Astrocyte of the cerebellum (primary cell): ENCODE results near the gene SOD1.

Experiments used
- DNase-seq: peaks from one replicate; pipeline ENCODE4 v3.0.0-alpha.2; 2011; ENCODE audit warnings: low read depth
- H3K4me3 ChIP-seq: 2 replicates; pipeline ENCODE4 v1.5.1; 2011; ENCODE audit warnings: mild to moderate bottlenecking, low read depth, low read length, moderate library complexity
- CTCF ChIP-seq: IDR thresholded peaks from 2 replicates; pipeline ENCODE4 v1.5.1; 2012; ENCODE audit warnings: low read length, low read depth, moderate library complexity, mild to moderate bottlenecking; ENCODE audit errors: missing control alignments
- in situ Hi-C: cut with HindIII; loops from 2 replicates; pipeline ENCODE4 v1.10.0; 2017; ENCODE audit warnings: low sequenced_read_pairs

SOD1 gene

GRCh38 chr21:31659536-31660258 is at the start of gene SOD1:
TSS of gene SOD1 (plus strand) at chr21:31659693. CDS start at chr21:31659770, 77 bp downstream.
- TF ChIP-seq CTCF = no peak
- in situ Hi-C loops = no loop called here
- H3K4me3 ChIP-seq = peak within 1 kb of the TSS; percentile 77
- DNase-seq = peak; percentile 70

- no peak overlapping the region for H3K4me3 ChIP-seq
- no peak for DNase-seq
- in situ Hi-C loops = no loop called here
- TF ChIP-seq CTCF = no peak
Observed at GRCh38 chr21:31611445-31611844, 48.0 kb upstream of the SOD1 start.

- no peak for DNase-seq
- in situ Hi-C loops = no loop called here
- TF ChIP-seq CTCF = no peak
- H3K4me3 ChIP-seq = no peak overlapping the region
Observed at GRCh38 chr21:31612894-31613785, 46.4 kb upstream of the SOD1 start.

- in situ Hi-C loops = no loop called here
- TF ChIP-seq CTCF = no peak
- H3K4me3 ChIP-seq = no peak overlapping the region
- DNase-seq = no peak
Observed at GRCh38 chr21:31614705-31615104, 44.8 kb upstream of the SOD1 start.

GRCh38 chr21:31616216-31616615 is 43.3 kb upstream of the SOD1 start:
- TF ChIP-seq CTCF = no peak
- DNase-seq = no peak
- H3K4me3 ChIP-seq = no peak overlapping the region
- in situ Hi-C loops = no loop called here

GRCh38 chr21:31618696-31619430 is 40.6 kb upstream of the SOD1 start:
- H3K4me3 ChIP-seq = no peak overlapping the region
- DNase-seq = no peak
- no peak for TF ChIP-seq CTCF
- in situ Hi-C loops = no loop called here
